ENCODE measurements around the gene P2RX2. TPM values are rescaled to one million over a fixed set of nuclear protein-coding genes. Genes with fewer than 3 reads are reported as not detected.
A peak's percentile ranks its signal among the peaks of the same experiment; 100 is the strongest.

The P2RX2 gene
- total and polyA plus RNA-seq, 2 experiments from 2014 or later, result 1.1 to 1.7 TPM

DNA sequence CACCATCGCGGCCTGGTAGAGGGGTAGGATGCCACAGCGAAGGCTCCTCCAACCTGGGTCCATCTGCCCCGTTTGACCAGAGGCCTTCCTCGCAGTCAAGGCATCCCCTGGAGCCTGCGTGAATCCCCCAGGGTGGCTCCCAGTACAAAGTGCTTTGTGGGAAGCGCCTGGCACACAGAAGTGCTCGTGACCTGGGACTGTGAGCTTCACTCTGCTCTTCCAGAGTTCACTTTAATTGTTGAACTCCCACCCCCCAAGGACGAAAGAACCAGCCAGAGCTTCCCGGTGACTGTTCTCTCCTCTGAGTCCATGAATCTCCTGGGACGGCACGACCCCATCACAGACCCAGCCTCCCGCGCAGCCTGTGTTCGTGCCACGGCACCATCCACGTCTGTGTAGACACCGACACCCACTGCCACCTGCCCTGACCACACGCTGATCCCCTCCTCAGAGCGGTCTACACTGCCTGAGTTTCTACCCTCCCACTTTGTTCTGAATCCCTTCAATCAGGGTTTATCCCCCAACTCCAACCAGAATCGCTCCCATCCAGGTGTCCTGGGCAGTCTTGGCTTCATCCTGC is 15.9 kb downstream of the P2RX2 start:
- Histone ChIP-seq H3K27me3 (ENCODE audit: insufficient read depth) (no peaks in the 10 kb centered on the region), H2AFZ (no peak overlapping the region), H3K9me2 (ENCODE audit: insufficient read depth) (no peaks in the 10 kb centered on the region), H3K36me3 (ENCODE audit: insufficient read depth) (peaks cover 51% of the 10 kb centered on the region), H3K4me1 (ENCODE audit: insufficient read depth) (no peaks in the 10 kb centered on the region), H3K4me2 (no peak overlapping the region), H3F3A (replicated peaks; ENCODE audit: low read depth) (peaks cover 14% of the 10 kb centered on the region; the same call in 1 of the 2 replicates), H3K79me2 (replicated peaks; ENCODE audit: insufficient read depth) (no peaks in the 10 kb centered on the region), H3K4me3 (no peak overlapping the region), H3K27ac (ENCODE audit: low read depth) (no peak overlapping the region), H4K20me1 (replicated peaks; ENCODE audit: insufficient read depth) (peaks cover 28% of the 10 kb centered on the region)
- H3K36me3 Mint-ChIP-seq (ENCODE audit: low read depth), result peaks cover 100% of the 10 kb centered on the region
- H3K27ac Mint-ChIP-seq, result 0 out of 2 replicates have a peak overlapping the region, but pooled peaks have one; percentile 66
- H3K4me3 Mint-ChIP-seq, result no peak overlapping the region
- no peaks in the 10 kb centered on the region for H3K4me1 Mint-ChIP-seq
- peaks cover 12% of the 10 kb centered on the region for H3K27me3 Mint-ChIP-seq (ENCODE audit: insufficient read depth, low read depth, poor library complexity)
- TF ChIP-seq CTCF (conservative IDR thresholded peaks at IDR 0.05; ENCODE audit: low read depth in 2 of 2), result no peak
- no peak for TF ChIP-seq POLR2AphosphoS5 (IDR thresholded peaks at IDR 0.05; ENCODE audit: low read depth)
- no peak for TF ChIP-seq EZH2phosphoT487 (IDR thresholded peaks at IDR 0.05; ENCODE audit: unreplicated experiment)
- no peak for TF ChIP-seq CREB1 (CRISPR knock-in tag; IDR thresholded peaks at IDR 0.05; ENCODE audit: low read depth)
- TF ChIP-seq, protein P1, sequence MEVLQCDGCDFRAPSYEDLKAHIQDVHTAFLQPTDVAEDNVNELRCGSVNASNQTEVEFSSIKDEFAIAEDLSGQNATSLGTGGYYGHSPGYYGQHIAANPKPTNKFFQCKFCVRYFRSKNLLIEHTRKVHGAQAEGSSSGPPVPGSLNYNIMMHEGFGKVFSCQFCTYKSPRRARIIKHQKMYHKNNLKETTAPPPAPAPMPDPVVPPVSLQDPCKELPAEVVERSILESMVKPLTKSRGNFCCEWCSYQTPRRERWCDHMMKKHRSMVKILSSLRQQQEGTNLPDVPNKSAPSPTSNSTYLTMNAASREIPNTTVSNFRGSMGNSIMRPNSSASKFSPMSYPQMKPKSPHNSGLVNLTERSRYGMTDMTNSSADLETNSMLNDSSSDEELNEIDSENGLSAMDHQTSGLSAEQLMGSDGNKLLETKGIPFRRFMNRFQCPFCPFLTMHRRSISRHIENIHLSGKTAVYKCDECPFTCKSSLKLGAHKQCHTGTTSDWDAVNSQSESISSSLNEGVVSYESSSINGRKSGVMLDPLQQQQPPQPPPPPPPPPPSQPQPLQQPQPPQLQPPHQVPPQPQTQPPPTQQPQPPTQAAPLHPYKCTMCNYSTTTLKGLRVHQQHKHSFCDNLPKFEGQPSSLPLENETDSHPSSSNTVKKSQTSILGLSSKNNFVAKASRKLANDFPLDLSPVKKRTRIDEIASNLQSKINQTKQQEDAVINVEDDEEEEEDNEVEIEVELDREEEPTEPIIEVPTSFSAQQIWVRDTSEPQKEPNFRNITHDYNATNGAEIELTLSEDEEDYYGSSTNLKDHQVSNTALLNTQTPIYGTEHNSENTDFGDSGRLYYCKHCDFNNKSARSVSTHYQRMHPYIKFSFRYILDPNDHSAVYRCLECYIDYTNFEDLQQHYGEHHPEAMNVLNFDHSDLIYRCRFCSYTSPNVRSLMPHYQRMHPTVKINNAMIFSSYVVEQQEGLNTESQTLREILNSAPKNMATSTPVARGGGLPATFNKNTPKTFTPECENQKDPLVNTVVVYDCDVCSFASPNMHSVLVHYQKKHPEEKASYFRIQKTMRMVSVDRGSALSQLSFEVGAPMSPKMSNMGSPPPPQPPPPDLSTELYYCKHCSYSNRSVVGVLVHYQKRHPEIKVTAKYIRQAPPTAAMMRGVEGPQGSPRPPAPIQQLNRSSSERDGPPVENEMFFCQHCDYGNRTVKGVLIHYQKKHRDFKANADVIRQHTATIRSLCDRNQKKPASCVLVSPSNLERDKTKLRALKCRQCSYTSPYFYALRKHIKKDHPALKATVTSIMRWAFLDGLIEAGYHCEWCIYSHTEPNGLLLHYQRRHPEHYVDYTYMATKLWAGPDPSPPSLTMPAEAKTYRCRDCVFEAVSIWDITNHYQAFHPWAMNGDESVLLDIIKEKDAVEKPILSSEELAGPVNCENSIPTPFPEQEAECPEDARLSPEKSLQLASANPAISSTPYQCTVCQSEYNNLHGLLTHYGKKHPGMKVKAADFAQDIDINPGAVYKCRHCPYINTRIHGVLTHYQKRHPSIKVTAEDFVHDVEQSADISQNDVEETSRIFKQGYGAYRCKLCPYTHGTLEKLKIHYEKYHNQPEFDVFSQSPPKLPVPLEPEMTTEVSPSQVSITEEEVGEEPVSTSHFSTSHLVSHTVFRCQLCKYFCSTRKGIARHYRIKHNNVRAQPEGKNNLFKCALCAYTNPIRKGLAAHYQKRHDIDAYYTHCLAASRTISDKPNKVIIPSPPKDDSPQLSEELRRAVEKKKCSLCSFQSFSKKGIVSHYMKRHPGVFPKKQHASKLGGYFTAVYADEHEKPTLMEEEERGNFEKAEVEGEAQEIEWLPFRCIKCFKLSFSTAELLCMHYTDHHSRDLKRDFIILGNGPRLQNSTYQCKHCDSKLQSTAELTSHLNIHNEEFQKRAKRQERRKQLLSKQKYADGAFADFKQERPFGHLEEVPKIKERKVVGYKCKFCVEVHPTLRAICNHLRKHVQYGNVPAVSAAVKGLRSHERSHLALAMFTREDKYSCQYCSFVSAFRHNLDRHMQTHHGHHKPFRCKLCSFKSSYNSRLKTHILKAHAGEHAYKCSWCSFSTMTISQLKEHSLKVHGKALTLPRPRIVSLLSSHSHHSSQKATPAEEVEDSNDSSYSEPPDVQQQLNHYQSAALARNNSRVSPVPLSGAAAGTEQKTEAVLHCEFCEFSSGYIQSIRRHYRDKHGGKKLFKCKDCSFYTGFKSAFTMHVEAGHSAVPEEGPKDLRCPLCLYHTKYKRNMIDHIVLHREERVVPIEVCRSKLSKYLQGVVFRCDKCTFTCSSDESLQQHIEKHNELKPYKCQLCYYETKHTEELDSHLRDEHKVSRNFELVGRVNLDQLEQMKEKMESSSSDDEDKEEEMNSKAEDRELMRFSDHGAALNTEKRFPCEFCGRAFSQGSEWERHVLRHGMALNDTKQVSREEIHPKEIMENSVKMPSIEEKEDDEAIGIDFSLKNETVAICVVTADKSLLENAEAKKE (CRISPR knock-in tag; IDR thresholded peaks at IDR 0.05), result no peak
- no peak for TF ChIP-seq JUNB (IDR thresholded peaks at IDR 0.05; ENCODE audit: unreplicated experiment)
- no peak for TF ChIP-seq EZH2 (IDR thresholded peaks at IDR 0.05; ENCODE audit: low read depth, unreplicated experiment)
- no peak for TF ChIP-seq ZNF331 (CRISPR knock-in tag; IDR thresholded peaks at IDR 0.05; ENCODE audit: low read depth)
- TF ChIP-seq, protein P2, sequence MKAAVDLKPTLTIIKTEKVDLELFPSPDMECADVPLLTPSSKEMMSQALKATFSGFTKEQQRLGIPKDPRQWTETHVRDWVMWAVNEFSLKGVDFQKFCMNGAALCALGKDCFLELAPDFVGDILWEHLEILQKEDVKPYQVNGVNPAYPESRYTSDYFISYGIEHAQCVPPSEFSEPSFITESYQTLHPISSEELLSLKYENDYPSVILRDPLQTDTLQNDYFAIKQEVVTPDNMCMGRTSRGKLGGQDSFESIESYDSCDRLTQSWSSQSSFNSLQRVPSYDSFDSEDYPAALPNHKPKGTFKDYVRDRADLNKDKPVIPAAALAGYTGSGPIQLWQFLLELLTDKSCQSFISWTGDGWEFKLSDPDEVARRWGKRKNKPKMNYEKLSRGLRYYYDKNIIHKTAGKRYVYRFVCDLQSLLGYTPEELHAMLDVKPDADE (IDR thresholded peaks at IDR 0.05), result no peak
- TF ChIP-seq REST (IDR thresholded peaks at IDR 0.05; ENCODE audit: unreplicated experiment), result no peak
- TF ChIP-seq STAT1 (IDR thresholded peaks at IDR 0.05; ENCODE audit: unreplicated experiment), result no peak
- TF ChIP-seq NANOG (IDR thresholded peaks at IDR 0.05; ENCODE audit: borderline replicate concordance), result no peak
- no peak for TF ChIP-seq ZNF114 (CRISPR knock-in tag; IDR thresholded peaks at IDR 0.05)
- ATAC-seq (no peak), DNase-seq (ENCODE audit: low spot score) (no peak)
- H3K9me3 Mint-ChIP-seq, result no peaks in the 10 kb centered on the region; the same call in 2 of the 3 replicates
